GM15510 (cell line): ENCODE data around the gene EEFSEC.

ENCODE experiments used
- POLR2A ChIP-seq: IDR thresholded peaks from 3 replicates; pipeline ENCODE4 v1.6.1; 2011; ENCODE audit warnings: borderline replicate concordance; ENCODE audit not compliant: insufficient read length; ENCODE audit errors: extremely low read depth

Gene EEFSEC

GRCh38 chr3:128368626-128369025 is 215.3 kb downstream of the EEFSEC start:
- no peak for TF ChIP-seq POLR2A

DNA sequence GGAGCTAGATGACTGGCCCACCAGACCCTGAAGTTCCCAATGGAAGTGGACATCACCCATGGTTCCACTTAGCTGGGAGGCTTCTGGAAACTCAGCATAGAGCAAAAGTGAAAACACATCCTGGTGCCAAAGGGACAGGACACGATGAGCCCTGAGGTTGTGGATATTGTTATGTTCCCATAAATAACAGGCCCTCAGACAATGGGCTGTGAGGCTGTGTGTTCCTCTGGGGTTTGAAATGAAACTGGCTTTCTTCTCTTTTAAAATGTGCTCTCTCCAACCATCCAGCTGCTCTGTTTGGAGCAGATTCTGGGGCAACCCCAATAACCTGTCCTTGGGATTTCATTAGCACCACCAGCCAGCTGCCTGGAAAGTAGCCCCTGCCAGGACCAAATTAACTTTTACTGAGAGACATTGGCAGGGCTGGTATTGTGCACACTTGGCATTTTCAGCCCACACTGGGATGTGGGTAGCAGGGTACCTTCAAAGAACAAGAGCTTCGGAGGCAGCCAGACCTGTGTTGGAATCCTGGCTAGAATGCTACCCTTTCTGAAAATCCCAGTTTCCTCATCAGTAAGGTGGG is 215.9 kb downstream of the EEFSEC start:
- no peak for TF ChIP-seq POLR2A

DNA sequence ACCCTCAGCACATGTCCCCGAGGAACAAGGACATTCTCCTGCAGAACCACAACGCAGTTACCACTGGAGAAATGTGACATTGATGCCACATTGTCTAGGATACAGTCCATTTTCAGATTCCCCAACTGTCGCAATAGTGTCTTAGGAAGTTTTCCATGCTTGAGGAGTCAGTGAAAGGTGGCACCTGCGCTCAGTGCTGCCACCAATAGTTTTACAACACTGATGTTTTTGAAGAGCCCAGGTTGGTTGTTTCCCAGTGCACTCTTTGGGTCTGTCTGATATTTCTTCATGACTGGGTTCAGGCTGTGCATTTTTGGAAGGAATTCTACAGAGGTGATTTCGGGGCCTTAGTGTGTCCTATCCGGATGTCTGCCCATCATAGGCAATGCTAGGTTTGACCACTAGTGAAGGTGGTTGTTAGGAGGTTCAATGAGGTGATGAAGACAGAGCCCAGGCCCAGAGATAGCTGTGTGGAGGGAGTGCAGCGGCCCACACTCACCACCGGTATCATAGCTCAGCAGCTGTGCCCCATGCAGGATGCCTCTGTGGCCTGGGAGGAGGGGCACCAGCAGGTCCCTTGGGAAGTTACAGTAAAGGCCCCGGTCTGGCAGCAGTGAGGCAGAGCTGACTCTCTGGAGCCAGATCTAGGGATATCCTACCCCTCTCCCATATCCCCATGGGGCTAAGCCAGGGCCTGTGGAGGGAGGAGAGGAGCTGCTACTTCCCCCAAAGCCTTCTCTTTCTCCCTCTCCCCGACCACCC is 216.8 kb downstream of the EEFSEC start:
- no peak for TF ChIP-seq POLR2A

GRCh38 chr3:128372281-128372680 is 219.0 kb downstream of the EEFSEC start:
- no peak for TF ChIP-seq POLR2A

DNA sequence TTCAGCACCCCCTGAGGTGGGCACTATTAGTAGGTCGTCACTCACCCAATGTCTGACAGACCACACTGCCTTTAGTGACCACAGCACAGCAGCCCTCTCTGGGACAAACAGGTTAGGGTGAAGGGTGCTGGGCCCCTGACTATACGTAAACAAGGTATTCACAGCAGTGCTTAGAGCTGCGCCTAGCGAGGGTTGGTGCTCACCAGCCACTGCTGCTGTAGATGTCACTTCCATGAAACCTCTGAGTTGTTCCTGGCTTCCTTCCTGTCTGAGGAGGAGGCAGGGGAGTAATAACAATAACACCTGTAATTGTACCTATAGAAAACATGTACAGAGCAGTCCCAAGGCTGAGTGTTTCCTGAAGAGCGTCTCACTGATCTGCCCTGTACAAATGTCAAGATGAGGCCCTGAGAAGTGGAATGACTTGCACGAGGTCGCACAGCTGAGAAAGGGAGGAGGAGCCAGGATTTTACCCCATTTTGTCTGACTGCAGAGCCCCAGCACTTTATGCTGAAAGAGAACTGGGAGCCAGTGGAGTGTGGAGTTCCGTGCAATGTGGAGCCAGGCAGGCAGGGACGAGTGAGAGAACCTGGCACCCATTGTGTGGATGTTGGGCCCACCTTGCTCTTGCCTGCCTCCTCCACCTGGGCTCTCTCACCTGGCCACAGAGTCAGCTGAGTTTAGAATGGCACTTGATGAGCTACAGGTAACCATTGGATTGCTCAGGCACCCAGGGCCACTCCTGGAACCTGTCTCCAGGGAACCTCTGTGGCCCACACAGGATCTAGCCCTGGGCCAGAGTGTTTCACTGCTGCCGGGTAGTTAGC is 219.6 kb downstream of the EEFSEC start:
- TF ChIP-seq POLR2A = no peak

DNA sequence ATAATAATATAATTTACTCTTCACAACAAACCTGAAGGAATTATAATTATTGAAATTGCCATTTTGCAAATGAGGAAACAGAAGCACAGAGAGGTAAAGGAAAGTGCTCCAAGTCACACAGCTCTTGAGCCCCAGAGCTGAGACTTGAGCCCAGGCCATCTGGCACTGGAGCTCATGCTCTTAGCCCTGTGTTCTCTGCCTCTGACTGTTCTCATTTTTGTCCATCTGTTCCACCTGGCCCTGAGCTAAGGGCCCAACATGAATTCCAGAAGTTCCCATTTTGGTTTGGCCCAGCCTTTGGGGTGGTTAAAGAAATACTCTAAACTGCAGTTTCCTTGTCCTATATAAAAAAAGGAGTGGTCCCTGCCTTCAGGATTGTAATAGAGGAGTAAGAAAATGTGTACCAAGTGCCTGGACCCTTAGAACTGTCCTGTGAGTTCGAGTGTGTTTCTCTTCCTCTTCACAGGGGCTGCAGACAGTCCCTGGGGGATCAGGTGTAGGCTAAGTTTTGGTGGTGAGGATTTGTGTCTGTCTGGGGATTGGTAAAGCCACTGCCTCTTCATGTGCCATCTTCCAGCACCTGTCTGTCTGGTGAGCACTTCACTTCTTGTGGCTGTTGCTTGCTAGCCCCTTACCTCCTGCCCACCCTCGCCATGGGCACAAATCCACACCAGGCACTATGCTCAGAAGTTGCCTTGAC is 221.6 kb downstream of the EEFSEC start:
- TF ChIP-seq POLR2A = no peak

DNA sequence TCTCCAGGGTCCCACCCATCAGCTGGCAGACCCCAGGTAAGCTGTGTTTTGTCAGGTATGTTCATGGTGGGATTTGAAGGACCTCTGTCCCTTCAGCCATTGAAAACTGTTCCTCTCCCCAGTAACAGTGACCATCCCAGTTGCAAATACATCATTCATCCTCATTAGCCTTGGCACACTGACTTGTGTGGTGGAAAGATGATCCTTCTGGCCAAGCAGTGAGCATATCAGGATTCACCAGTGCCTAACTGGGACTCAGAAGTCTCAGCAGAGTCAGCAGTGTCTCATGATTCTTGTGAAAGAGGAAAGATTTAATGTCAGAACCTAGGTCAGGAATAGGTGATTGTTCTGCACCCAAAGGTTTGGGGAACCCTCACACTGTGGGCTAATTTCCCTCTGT is 223.2 kb downstream of the EEFSEC start:
- no peak for TF ChIP-seq POLR2A

DNA sequence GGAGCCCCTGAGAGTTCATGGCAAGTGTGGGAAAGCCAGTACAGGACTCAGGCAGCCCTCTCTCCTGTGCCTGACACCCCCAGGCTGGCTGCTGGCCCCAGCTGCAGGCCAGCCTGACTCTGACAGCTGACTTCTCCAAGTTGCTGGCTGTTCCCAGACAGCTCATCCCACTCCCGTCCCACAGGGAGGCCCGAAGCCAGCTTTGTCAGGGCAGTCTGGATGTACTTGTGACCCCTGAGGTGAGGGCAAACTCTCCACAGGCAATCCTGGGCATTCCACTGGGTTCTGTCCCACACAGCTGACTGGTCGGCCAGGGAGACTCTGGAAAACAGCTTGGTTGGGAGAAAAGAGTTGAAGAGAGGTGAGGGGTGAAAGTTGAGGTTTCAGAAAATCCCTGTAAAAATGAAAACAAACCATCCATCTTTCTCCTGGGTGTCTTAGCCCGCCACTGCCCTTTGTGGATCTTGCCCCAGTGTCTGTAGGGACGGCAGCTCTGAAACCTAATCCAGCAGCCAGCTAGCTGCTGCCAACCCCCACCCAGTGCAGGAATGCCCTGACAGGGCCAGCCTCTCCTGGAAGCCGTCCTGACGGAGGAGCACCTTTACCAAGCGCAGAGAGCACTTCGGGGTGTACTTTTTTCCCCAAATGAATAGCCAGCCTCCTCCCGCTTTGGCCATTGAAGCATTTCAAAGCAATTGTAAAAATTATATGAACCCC is 225.5 kb downstream of the EEFSEC start:
- TF ChIP-seq POLR2A = no peak

DNA sequence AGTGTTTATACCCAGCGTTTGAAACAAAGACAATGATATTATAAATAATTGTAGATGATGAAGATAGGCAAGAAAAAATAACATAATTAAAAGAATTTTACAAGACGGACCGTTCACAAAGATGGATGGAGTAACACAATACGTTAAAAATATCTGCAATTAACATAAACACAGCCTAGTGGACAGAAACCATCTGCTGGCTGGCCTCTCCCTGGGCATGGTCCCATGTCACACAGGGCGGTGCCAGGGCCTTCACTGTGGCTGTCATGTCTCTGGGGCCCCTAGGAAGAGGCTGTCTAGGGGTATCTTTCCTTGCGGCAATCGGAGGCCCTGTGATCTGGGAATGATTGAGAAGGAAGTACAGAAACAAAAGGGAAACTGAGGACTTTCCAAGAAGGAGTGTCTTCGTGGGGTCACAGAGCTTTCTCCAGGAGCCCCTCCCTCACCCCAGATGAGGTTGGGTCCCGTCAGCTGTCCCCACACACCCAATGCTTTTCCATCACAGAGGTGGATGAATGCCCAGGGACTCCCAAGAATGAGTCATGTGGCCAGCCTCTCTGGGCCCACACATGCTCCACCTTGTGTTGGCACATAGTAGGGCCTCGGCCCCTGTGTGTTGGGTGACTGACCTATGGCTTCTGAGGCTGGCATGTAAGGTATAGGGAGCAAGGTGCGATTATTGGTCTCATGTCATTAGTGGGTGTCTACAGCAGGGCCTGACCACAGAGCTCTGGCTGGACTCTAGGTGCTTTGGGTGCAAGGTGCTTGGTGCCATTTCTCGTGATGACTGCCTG is 226.3 kb downstream of the EEFSEC start:
- no peak for TF ChIP-seq POLR2A

DNA sequence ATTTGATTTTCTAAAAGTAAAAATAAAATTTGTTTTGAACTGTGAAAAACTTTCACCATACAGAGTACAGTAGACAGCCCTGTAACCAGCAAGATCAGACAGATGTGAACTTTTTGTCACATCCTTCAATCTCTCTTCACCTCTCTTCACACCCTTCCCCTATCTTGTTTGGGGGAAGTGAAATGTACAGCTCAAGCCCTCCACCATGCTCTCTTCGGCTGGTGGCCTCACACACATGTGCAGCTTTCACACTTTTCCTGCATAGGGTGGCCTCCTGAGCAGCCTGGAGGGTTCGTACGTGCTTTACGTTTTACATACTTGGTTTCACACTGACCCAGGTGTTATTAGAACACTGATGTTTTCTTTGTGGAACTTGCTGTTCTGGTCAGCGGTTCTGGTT is 227.0 kb downstream of the EEFSEC start:
- TF ChIP-seq POLR2A = no peak

DNA sequence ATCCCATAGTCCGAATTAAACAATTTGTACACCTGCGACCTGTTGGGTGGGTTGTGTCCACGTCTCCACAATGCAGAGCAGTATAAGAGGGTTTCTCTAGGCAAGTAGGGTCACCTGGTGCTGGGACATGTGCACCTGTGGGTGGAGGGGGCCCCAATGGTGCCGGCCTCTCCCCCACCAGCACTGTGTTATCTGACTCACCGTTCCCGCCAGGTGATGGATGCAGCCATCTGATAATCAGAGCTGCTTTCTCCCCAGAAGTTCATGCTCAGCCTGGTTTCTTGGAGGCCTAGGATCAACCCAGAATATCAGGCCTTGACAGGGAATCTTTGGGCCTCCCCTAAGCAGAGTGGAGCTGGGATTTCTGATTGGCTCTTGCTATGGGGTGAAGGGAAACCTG is 227.4 kb downstream of the EEFSEC start:
- TF ChIP-seq POLR2A = no peak

DNA sequence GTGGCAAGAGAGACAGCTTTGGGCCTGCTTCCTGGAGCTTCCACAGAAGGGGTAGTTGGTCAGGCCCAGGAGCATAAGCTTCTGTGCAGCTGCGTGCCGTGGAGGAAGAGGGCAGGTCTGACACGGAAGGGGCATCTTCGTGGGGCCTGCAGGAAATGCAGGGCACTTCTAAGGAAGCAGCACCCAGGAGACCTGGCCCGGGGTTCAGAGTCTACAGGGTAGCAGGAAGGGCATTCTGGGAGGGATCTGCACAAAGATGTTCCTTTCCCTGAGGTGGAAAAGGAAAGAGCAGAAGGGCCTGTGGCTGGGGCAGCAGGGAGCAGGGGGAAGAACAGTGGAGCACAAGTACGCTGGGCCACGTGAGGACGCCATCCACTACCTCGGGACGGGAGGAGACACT is 228.3 kb downstream of the EEFSEC start:
- no peak for TF ChIP-seq POLR2A

DNA sequence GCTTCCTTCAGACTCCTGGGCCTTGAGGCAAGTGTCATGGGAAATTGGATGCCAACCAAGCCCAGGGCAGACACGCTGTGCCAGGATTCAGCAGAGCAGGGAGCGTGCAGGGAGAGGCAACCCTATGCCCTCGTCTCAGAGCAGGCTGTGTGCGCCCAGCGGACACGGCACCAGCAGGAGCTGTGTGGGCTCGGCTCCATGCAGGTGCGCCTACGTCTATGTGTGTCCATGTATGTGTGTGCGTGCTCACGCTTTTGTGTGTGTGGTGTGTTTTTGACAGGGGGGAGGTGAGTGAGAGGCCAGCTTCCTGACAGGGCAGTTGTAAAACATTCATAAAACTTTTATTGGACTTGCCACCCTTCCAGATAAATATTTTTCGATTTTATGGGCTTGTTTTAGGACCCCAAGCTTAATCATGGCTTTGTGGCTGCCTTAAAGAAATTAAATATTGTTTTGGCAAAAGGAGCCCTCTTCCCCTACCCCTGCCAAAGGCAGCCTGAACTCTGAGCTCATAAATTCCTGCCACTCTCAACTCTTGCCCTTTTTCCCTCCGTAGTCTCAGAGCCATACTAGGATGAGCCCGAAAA is 229.0 kb downstream of the EEFSEC start:
- no peak for TF ChIP-seq POLR2A

- no peak for TF ChIP-seq POLR2A
Measured at GRCh38 chr3:128383316-128384235, 230.3 kb downstream of the EEFSEC start.
